ENCODE data around the gene SLC10A7.

DNA sequence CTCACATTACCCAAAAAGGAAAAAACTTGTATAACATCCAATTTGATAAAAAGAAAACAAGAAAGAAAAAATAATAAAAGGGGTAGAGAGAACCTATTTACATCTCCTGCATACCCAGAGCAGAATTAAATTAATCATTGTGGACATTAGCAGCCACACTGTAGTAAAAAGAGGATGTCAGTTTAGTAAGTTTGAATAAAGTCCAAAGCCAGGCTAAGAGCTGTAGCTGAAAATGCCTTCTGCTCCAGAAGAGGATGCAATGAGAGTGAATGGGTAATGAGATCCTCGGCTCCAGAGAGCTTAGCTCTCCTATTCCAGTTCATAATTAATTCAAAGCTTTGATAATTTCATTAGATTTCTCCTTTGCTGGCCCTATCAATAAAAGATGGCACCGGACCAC lies 78.2 kb downstream of the SLC10A7 start:
- TF ChIP-seq, protein P1, sequence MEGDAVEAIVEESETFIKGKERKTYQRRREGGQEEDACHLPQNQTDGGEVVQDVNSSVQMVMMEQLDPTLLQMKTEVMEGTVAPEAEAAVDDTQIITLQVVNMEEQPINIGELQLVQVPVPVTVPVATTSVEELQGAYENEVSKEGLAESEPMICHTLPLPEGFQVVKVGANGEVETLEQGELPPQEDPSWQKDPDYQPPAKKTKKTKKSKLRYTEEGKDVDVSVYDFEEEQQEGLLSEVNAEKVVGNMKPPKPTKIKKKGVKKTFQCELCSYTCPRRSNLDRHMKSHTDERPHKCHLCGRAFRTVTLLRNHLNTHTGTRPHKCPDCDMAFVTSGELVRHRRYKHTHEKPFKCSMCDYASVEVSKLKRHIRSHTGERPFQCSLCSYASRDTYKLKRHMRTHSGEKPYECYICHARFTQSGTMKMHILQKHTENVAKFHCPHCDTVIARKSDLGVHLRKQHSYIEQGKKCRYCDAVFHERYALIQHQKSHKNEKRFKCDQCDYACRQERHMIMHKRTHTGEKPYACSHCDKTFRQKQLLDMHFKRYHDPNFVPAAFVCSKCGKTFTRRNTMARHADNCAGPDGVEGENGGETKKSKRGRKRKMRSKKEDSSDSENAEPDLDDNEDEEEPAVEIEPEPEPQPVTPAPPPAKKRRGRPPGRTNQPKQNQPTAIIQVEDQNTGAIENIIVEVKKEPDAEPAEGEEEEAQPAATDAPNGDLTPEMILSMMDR (IDR thresholded peaks at IDR 0.05), result no peak
- no peak for TF ChIP-seq POLR2AphosphoS5 (IDR thresholded peaks at IDR 0.05)
- no peak for TF ChIP-seq POLR2A (IDR thresholded peaks at IDR 0.05)
